Parathyroid adenoma (tissue), 2 donors: ENCODE data around the gene ACTBL2.

ENCODE experiments used
- H2AFZ ChIP-seq: fragments of 300-600 bp; sonication (generic); one replicate; pipeline ENCODE4 v1.7.0; 2017; ENCODE audit warnings: antibody characterized with exemption, mild to moderate bottlenecking
- H3K27ac ChIP-seq: fragments of 300-600 bp; sonication (generic); one replicate; pipeline ENCODE4 v1.7.0; 2017
- H3K27me3 ChIP-seq: fragments of 300-600 bp; sonication (generic); one replicate; pipeline ENCODE4 v1.7.0; 2017; ENCODE audit warnings: low read length; ENCODE audit not compliant: control insufficient read depth, insufficient read depth
- H3K36me3 ChIP-seq: fragments of 300-600 bp; sonication (generic); one replicate; pipeline ENCODE4 v1.7.0; 2017; ENCODE audit warnings: low read length; ENCODE audit not compliant: control insufficient read depth, insufficient read depth
- H3K4me1 ChIP-seq: fragments of 300-600 bp; sonication (generic); one replicate; pipeline ENCODE4 v1.7.0; 2017; ENCODE audit warnings: control low read depth
- H3K4me2 ChIP-seq: fragments of 300-600 bp; sonication (generic); one replicate; pipeline ENCODE4 v1.7.0; 2017; ENCODE audit warnings: low read length
- H3K4me3 ChIP-seq: fragments of 300-600 bp; sonication (generic); one replicate; pipeline ENCODE4 v1.7.0; 2017; ENCODE audit warnings: low read depth, low read length
- H3K79me2 ChIP-seq: fragments of 300-600 bp; sonication (generic); one replicate; pipeline ENCODE4 v1.7.0; 2017; ENCODE audit warnings: control low read depth
- H3K9ac ChIP-seq: fragments of 300-600 bp; sonication (generic); one replicate; pipeline ENCODE4 v1.7.0; 2017; ENCODE audit warnings: mild to moderate bottlenecking
- H3K9me3 ChIP-seq: fragments of 300-600 bp; sonication (generic); one replicate; pipeline ENCODE4 v1.7.0; 2017; ENCODE audit warnings: low read length; ENCODE audit not compliant: control insufficient read depth
- CTCF ChIP-seq: fragments of 300-600 bp; sonication (generic); IDR thresholded peaks from one replicate; pipeline ENCODE4 v1.7.0; 2017; ENCODE audit warnings: antibody characterized with exemption, mild to moderate bottlenecking
- donor health status: primary hyperparathyroidism.

ACTBL2 gene

DNA sequence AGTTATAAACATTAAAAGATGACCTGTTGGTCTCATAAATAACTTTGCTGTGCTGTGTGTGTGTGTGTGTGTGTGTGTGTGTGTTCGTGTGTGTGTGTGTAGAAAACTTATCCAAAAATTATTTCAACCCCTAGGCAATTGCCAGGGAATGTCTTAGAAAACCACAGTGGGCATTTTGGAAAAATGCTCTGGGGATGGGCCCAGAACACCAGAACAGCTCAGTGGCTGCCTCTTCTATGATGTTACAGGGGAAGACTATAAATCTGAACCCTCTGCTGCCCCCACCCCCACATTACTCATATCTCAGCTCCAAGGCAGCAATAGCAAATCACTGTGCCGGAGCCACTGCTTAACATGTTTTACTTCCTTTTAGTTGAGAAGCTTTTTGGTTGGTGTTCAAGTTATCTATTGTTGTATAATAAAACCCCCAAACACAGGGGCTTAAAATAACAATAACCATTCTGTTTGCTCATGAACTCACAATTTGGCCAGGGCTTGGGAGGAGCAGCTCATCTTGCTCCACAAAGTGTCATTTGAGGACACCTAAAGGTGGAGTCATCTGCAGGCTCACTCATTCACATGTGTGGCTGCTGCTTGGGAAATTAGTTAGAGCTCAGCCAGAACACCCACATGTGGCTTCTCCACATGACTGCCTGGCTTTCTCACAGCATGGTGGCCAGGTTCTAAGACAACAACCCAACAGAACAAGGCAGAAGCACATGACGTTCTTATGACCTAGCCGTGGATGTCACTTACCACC lies 40.4 kb downstream of the ACTBL2 start:
- Histone ChIP-seq H3K27me3 (no peaks in the 10 kb centered on the region), H3K4me2 (no peak overlapping the region), H3K4me3 (no peak overlapping the region), H3K9me3 (no peaks in the 10 kb centered on the region), H3K79me2 (no peaks in the 10 kb centered on the region), H3K36me3 (no peaks in the 10 kb centered on the region), H3K9ac (no peak overlapping the region), H3K27ac (no peak overlapping the region), H2AFZ (no peak overlapping the region), H3K4me1 (no peaks in the 10 kb centered on the region)
- no peak for TF ChIP-seq CTCF

DNA sequence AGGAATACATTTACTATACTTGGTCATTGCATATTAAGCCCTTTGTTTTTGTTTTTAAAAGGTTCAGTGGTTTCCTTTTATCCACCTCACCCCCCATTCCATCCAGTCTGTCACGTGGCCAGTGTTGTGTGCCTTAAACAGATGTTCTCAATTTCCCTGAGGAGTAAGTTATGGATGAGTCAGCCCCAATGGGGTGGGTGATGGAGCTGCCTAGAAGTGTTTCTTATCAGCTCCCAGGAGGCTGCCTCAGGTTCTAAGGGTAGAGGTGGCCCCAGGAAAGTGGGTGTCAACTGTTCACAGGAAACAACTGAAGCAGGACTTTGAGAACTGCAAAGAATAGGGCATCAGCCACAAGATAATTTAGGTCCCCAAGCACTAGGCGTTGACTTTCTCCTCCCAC lies 41.1 kb downstream of the ACTBL2 start:
- Histone ChIP-seq H2AFZ (no peak overlapping the region), H3K27ac (no peak overlapping the region), H3K4me3 (no peak overlapping the region), H3K79me2 (no peaks in the 10 kb centered on the region), H3K9ac (no peak overlapping the region), H3K4me2 (no peak overlapping the region), H3K4me1 (no peaks in the 10 kb centered on the region), H3K9me3 (no peaks in the 10 kb centered on the region), H3K36me3 (no peaks in the 10 kb centered on the region), H3K27me3 (no peaks in the 10 kb centered on the region)
- no peak for TF ChIP-seq CTCF

DNA sequence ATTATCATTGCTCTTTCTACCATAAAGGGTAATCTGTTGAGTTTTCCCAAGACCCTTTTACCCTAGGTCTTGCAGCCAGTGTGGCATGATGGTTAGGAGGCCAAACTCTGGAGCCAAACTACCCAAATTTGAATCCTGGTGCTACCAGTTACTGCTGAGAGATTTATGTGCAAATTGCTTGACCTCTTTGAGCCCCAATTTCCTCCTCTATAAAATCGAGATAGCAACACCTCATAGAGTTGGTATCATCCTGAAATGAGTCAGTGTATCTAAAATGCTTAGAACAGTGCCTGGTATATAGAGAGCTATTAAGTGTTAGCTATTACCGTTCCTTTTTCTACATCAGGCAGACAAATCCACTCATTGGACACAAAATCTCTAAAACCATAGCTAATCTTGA lies 43.0 kb downstream of the ACTBL2 start:
- Histone ChIP-seq H3K4me3 (no peak overlapping the region), H3K79me2 (no peaks in the 10 kb centered on the region), H3K27me3 (no peaks in the 10 kb centered on the region), H3K9ac (no peak overlapping the region), H3K27ac (no peak overlapping the region), H3K9me3 (no peaks in the 10 kb centered on the region), H3K4me1 (no peaks in the 10 kb centered on the region), H3K36me3 (no peaks in the 10 kb centered on the region), H3K4me2 (no peak overlapping the region), H2AFZ (no peak overlapping the region)
- no peak for TF ChIP-seq CTCF

GRCh38 chr5:57437976-57438805 lies 44.4 kb downstream of the ACTBL2 start:
- no peaks in the 10 kb centered on the region for H3K36me3 ChIP-seq
- no peak overlapping the region for H3K27ac ChIP-seq
- no peaks in the 10 kb centered on the region for H3K79me2 ChIP-seq

More at GRCh38 chr5:57437976-57438805, 44.4 kb downstream of the ACTBL2 start:
- H2AFZ ChIP-seq, result no peak overlapping the region
- no peaks in the 10 kb centered on the region for H3K4me1 ChIP-seq
- no peak overlapping the region for H3K9ac ChIP-seq
- TF ChIP-seq CTCF, result no peak
- H3K9me3 ChIP-seq, result no peaks in the 10 kb centered on the region
- H3K4me2 ChIP-seq, result no peak overlapping the region
- H3K4me3 ChIP-seq, result no peak overlapping the region
- no peaks in the 10 kb centered on the region for H3K27me3 ChIP-seq
